ENCODE results near the gene CDH4.

DNA sequence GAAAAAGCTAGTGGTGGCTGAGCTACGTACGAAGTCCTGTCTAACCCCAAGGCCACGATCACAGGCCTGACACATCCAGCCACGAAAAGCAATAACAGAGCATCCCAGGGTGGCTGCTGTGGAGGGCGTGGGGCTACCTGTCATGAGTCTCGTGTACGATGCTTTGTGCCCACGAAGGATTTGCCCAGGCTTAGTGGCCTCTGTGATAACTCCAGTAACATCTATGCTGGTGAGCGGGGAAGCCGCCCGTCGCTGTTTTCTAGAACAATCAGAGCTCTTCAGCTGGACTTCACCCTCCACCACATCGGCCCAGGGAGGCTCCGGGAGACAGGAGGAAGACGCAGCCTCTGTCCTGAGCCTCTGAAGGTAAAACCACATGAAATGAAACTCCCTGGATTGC is 563.1 kb downstream of the CDH4 start:
- TF ChIP-seq, protein P1, sequence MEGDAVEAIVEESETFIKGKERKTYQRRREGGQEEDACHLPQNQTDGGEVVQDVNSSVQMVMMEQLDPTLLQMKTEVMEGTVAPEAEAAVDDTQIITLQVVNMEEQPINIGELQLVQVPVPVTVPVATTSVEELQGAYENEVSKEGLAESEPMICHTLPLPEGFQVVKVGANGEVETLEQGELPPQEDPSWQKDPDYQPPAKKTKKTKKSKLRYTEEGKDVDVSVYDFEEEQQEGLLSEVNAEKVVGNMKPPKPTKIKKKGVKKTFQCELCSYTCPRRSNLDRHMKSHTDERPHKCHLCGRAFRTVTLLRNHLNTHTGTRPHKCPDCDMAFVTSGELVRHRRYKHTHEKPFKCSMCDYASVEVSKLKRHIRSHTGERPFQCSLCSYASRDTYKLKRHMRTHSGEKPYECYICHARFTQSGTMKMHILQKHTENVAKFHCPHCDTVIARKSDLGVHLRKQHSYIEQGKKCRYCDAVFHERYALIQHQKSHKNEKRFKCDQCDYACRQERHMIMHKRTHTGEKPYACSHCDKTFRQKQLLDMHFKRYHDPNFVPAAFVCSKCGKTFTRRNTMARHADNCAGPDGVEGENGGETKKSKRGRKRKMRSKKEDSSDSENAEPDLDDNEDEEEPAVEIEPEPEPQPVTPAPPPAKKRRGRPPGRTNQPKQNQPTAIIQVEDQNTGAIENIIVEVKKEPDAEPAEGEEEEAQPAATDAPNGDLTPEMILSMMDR (IDR thresholded peaks at IDR 0.05), result no peak
- no peak for TF ChIP-seq EZH2 (IDR thresholded peaks at IDR 0.05; ENCODE audit: borderline replicate concordance, insufficient read depth, low read depth, low read length, poor library complexity, severe bottlenecking)

Data from B cell (primary cell).